Thyroid gland (tissue), 4 donors: ENCODE measurements around the gene RPN1.

ENCODE experiments used
- CTCF ChIP-seq, 6 experiments: fragments of 200-600 bp in 3 of 6; fragments of 450-650 bp in 3 of 6; sonication (generic) in 3 of 6; IDR thresholded peaks; one replicate each; pipeline ENCODE4 v1.5.1; 2016 to 2019; ENCODE audit warnings: antibody characterized with exemption in 6 of 6, mild to moderate bottlenecking in 2 of 6, inconsistent platforms in 1 of 6, moderate library complexity in 1 of 6
- POLR2A ChIP-seq, 2 donors: fragments of 450-650 bp; IDR thresholded peaks; one replicate each; pipeline ENCODE4 v1.6.1; 2017; ENCODE audit warnings: antibody characterized with exemption in 2 of 2, mild to moderate bottlenecking in 2 of 2, moderate library complexity in 1 of 2

GRCh38 chr3:128684986-128685726 lies 34.5 kb upstream of the RPN1 start:
- TF ChIP-seq CTCF (IDR thresholded peaks at IDR 0.05) (no peak), POLR2A (IDR thresholded peaks at IDR 0.05) (no peak)
